HPDE6-E6E7 (cell line): ENCODE measurements around the gene SCN5A.

Source experiments
- DNase-seq: peaks from one replicate; pipeline ENCODE4 v3.0.0; 2011; ENCODE audit warnings: missing footprints; ENCODE audit errors: extremely low spot score

Gene SCN5A

DNA sequence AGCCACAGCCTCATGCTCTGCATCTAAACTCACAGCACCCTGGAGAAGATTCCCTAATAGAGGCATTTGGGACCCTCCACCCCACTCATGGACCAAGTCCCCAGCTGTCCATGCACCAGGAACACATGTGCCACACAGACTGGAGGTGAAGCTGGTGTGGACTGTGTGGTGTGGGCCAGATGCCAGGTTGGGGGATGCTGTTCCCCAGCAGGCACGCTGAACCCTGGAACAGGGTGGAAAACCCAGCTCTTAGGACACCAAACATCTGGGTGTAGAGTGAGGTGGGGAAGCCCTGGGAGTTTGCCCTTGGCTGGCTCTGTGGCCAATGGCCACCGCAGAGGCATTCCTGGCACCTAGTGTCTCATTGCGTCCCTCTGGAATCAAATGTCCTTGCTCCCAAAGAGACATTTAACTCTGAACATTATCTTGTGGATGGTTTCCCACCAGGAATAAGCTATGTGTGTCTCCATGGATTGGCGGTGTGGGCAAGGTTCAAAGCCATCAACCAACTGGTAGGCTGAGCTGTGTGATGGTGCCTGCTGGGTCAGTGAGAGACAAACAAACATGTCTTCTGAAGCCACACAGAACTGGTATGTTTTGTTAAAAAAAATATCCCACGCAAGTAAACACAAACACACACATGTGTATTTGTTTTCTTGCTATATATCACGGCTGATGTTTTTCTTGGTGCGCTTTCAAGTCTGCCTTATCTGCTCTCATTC is 88.3 kb downstream of the SCN5A start:
- DNase-seq = no peak

DNA sequence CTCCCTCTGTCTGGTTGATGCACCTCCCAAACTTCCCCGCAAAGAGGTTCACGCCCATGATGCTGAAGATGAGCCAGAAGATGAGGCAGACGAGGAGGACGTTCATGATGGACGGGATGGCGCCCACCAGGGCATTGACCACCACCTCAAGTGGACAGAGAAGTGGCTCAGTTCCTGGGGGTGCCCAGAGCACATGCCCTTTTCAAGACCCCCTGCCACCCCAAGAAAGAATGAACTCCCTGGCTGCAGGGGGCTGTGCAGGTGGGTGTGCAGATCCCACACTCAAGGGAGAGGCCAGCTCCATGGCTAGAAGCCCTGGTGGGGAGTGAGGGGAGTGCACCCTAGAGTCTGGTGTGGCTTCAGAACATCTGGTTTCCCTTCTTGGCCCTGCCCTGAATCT is 89.2 kb downstream of the SCN5A start:
- DNase-seq = no peak

GRCh38 chr3:38558864-38559263 is 90.6 kb downstream of the SCN5A start:
- DNase-seq = no peak

DNA sequence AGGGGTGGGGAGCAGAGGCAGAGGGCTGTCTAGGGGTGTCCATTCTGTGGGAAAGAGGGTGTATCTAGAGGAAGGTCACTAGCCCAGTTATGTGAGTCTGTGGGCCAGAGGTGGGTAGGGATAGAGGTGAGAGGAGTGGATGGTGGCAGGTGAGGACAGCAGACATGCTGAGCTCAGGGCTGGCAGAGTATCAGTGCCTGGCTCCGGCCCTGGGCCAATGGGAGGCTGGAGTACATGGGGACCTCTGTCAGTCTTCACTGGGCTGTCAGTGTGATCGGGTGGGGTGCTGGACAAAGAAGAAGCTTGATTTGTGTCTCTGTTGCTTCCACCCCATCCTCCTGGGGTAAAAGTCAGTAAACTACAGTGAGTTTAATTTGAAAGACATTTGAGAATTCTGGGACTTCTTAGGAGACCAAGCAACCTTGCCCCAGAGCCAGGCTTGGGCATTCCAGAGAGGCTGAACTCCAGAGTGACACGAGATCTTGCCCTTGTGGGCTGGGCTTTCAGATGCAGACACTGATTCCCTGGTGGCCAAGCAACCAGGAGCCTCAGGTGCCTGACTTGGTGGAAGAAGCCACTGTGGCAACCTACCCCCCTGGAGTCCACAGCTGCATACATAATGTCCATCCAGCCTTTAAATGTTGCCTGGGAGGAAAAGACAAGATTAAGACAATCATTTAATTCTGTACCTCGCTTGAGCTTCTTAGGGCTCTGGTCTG is 92.7 kb downstream of the SCN5A start:
- DNase-seq = no peak

DNA sequence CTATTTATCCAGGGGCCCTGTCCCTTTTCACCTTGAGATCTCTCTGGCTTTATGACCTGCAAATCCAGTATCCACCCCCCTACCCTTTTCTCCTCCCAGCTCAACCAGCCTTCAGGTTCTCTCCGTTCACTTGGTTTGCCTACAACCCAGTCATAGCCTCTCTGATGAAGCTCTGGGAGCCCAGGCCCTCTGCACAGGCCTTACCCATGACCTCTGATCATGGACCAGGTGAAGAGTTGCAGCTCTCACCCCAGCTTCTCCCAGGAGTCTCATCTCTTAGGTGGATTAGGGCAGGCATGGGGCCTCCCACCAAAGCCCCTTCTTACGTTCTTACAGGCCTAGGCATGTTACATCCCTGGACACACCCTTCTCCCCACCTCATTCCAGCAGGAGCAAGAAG is 93.6 kb downstream of the SCN5A start:
- DNase-seq = no peak

DNA sequence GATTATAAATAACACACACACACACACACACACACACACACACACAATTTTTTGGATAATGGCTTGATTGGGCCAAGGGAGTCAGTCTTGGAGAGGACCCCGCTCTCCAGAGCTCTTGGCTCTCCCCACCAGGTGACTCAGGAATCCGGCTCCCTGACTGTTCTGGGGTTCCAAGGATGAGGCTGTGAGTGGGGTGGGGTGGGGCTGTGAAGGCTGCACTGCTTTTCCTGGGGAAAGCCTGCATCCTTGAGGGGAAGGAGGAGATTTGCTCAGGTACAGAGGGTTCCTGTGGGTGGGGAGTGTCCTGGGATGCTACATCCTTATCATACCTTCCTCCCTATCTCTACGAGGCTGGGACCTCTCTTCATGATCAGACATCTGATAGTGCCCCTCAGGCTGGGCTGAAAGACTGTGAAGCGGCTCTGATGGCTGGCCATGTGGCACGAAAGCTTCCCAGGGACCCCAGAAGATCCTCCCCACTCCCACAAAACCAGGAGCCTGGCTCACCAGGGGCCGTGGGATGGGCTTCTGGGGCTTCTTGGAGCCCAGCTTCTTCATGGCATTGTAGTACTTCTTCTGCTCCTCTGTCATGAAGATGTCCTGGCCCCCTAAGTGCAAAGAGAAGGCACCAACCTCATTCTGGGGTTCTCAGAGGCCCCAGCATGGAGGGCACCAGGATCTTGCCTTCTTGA is 94.2 kb downstream of the SCN5A start:
- no peak for DNase-seq

GRCh38 chr3:38554127-38554827 is 95.2 kb downstream of the SCN5A start:
- no peak for DNase-seq

DNA sequence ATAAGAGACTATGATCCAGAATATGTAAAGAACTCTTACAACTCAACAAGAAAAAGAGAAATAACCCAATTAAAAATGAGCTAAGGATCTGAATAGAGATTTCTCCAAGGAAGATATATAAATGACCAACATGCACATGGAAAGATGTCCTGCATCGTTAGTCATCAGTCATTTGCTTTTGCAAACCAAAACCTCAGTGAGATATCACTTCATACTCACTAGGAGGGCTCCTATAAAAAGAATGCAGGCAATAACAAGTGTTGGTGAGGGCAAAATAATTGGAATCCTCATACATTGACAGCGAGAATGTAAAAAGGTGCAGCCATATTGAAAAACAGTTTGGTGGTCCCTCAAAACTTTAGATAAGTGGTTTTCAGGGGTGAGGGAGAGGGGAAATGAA is 96.4 kb downstream of the SCN5A start:
- no peak for DNase-seq

GRCh38 chr3:38552364-38552763 is 97.1 kb downstream of the SCN5A start:
- no peak for DNase-seq

DNA sequence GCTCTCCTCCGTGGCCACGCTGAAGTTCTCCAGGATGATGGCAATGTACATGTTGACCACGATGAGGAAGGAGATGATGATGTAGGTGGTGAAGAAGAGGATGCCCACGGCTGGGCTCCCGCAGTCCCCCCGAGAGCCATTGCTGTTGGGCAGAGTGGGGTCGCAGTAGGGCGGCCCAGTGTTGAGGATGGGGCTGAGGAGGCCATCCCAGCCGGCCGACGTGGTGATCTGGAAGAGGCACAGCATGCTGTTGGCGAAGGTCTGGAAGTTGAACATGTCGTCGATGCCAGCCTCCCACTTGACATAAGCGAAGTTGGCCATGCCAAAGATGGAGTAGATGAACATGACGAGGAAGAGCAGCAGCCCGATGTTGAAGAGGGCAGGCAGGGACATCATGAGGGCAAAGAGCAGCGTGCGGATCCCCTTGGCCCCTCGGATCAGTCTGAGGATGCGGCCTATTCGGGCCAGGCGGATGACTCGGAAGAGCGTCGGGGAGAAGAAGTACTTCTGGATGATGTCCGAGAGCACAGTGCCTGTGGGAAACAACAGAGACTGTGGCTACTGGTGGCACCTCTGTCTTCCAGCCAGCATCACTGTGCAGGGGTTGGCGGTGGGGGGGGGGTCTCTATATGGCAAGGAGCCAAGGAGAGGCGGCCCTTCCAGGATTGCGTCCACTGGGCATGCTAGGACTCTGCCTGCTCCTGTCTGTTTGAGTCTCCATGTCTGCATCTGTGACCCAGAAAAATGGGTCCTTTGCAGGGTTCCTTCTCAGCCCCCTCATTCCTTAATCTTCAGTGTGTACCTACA is 98.3 kb downstream of the SCN5A start:
- DNase-seq = no peak

- DNase-seq = no peak
Observed at GRCh38 chr3:38549957-38550840, 99.3 kb downstream of the SCN5A start.

- DNase-seq = no peak
Observed at GRCh38 chr3:38549486-38549885, 100.0 kb downstream of the SCN5A start.

- DNase-seq = no peak
Observed at GRCh38 chr3:38549082-38549481, 100.4 kb downstream of the SCN5A start.

DNA sequence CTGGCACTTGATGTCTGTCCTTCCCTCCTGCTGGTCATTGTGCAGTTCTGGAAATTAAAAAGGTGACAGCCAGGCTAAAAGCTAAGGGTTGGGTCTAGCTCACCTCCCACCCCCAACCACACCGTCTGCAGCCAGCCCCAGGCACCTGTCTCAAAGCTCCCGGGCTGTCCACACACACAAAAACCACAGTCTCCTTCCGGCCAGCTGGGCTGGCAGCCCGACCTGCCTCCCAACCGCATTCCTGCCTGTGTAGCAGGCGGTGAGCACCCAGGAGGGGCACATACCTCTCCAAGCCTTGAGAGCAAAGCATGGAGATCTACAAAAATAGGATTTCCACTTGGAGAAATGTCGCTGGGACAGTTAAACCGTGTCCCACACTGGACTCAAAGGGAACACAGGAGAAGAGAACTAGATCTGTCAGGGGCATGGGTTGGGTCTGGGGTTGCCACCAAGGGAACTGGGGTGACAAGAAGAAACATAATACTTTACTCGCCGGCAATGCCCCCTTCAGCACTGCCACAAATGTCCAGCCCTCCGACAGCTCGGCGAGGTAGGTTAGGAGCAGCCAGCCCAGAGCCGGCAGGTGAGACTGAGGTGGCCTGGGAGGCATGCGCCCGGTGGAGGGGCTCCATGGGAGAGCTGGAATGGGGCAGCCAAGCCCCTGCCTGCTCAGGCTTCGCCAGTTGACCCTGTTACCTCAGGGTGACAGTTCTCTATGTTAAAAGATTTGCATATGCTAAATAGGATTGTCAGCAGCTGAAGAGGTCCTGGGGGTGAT is 101.1 kb downstream of the SCN5A start:
- DNase-seq = no peak

- no peak for DNase-seq
Observed at GRCh38 chr3:38545983-38546382, 103.5 kb downstream of the SCN5A start.

DNA sequence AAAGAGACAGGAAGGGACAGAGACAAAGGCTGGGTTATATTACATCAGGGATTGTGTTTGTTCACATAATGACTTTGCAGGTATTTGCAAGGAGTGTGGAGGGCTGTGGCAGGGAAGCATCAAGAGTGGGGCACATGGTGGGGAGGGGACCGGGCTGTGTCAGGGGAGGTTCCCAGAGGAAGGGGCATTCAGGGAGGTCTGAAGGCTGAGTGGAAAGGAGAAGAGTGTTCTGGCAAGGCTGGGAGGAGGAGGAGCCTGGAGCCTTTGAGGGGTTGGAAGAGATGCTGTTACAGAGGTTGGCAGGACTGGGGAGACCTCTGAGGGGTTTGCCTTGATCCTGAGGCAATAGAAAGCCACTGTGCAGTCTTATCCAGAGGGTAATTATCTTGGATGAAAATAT is 103.9 kb downstream of the SCN5A start:
- DNase-seq = no peak

- DNase-seq = no peak
Observed at GRCh38 chr3:38544926-38545325, 104.6 kb downstream of the SCN5A start.

GRCh38 chr3:38543586-38543985 is 105.9 kb downstream of the SCN5A start:
- no peak for DNase-seq

- DNase-seq = no peak
Observed at GRCh38 chr3:38542401-38543298, 106.8 kb downstream of the SCN5A start.
